K562 (cell line): Measurements from ENCODE around the gene PHF1. TPM values are rescaled to one million over a fixed set of nuclear protein-coding genes. Genes with fewer than 3 reads are reported as not detected.
A peak's percentile ranks its signal among the peaks of the same experiment; 100 is the strongest.

Experiments
- CREB1 ChIP-seq, 2 experiments: sonication (generic) in 1 of 2; formaldehyde crosslinking in 1 of 2; IDR thresholded peaks; 2 replicates each; pipeline versions ENCODE4 v1.6.1 to v1.8.0; 2012 to 2022; ENCODE audit warnings: inconsistent platforms in 1 of 2, mild to moderate bottlenecking in 1 of 2, missing genetic modification reagents in 1 of 2, moderate library complexity in 1 of 2
- E2F3 ChIP-seq: fragments of 250-450 bp; sonication (Bioruptor Pico); IDR thresholded peaks from 2 replicates; pipeline ENCODE4 v1.4.0; 2020; ENCODE audit warnings: mild to moderate bottlenecking
- EZH2 ChIP-seq: IDR thresholded peaks from 2 replicates; pipeline ENCODE4 v1.6.1; 2012; ENCODE audit warnings: low read depth, mild to moderate bottlenecking, inconsistent platforms, low read length, borderline replicate concordance
- ILK ChIP-seq: fragments of 450-650 bp; IDR thresholded peaks from 2 replicates; pipeline ENCODE4 v1.6.1; 2016; ENCODE audit warnings: missing genetic modification characterization, low read depth, mild to moderate bottlenecking, missing compliant biosample characterization, moderate library complexity, borderline replicate concordance
- POLR2H ChIP-seq: IDR thresholded peaks from 2 replicates; pipeline ENCODE4 v1.6.1; 2016; ENCODE audit warnings: missing genetic modification characterization, low read depth, mild to moderate bottlenecking, control low read depth, missing compliant biosample characterization, moderate library complexity
- POLR3G ChIP-seq: IDR thresholded peaks from 2 replicates; pipeline ENCODE4 v1.6.1; 2011; ENCODE audit not compliant: insufficient read length, insufficient replicate concordance; ENCODE audit errors: extremely low read depth
- RNF2 ChIP-seq: sonication (generic); IDR thresholded peaks from 2 replicates; pipeline ENCODE4 v1.6.1; 2016
- SLC30A9 ChIP-seq: fragments of 250-450 bp; sonication (Bioruptor Pico); IDR thresholded peaks from 2 replicates; pipeline ENCODE4 v1.8.0; 2022; ENCODE audit warnings: mild to moderate bottlenecking, moderate library complexity
- SRF ChIP-seq, 2 experiments: fragments of 250-450, 450-650 bp in 1 of 2; sonication (Bioruptor Pico) in 1 of 2; sonication (generic) in 1 of 2; formaldehyde crosslinking; IDR thresholded peaks; 2 replicates each; pipeline versions ENCODE4 v1.5.0 to v1.5.1; 2020 to 2022; ENCODE audit warnings: mild to moderate bottlenecking in 1 of 2, missing genetic modification reagents in 1 of 2
- SRSF7 ChIP-seq: fragments of 200-400 bp; formaldehyde crosslinking; optimal IDR thresholded peaks from 2 replicates; pipeline ENCODE3; 2017; ENCODE audit warnings: mild to moderate bottlenecking, low read depth, low read length
- YBX1 ChIP-seq: fragments of 450-650 bp; IDR thresholded peaks from 2 replicates; pipeline ENCODE4 v1.7.1; 2016; ENCODE audit warnings: mild to moderate bottlenecking
- ZNF184 ChIP-seq: sonication (generic); formaldehyde crosslinking; IDR thresholded peaks from 2 replicates; pipeline ENCODE4 v1.5.0; 2020; ENCODE audit warnings: missing genetic modification reagents
- polyA plus RNA-seq, 8 experiments: library from polyadenylated mRNA; depleted of rRNA in 4 of 8; stranded (reverse) in 5 of 8; unstranded in 3 of 8; fragments of >200 nt; fragmentation: Nextera tagmentation in 2 of 8; fragmentation: Illumina TruSeq in 1 of 8; extraction: Ambion mirVana in 2 of 8; extraction: Trizol in 1 of 8; gene quantifications; 2 replicates each; pipeline versions ENCODE4 v1.2.1 to v1.2.3, GENCODE V29; 2011 to 2014; ENCODE audit warnings: inconsistent platforms in 1 of 8, missing spikeins in 1 of 8
- total RNA-seq, 7 experiments: library from RNA; depleted of rRNA in 6 of 7; stranded (reverse); fragments of >200 nt in 6 of 7; fragmentation: Illumina TruSeq in 2 of 7; extraction: Trizol in 2 of 7; gene quantifications; 2 replicates each; pipeline versions ENCODE4 v1.2.1 to v1.2.3, GENCODE V29; 2011 to 2021; ENCODE audit warnings: low replicate concordance in 1 of 7
- TF ChIP-seq, protein P1 (sequence below): sonication (generic); formaldehyde crosslinking; IDR thresholded peaks from 2 replicates; pipeline ENCODE4 v1.8.0; 2022; ENCODE audit warnings: mild to moderate bottlenecking, missing genetic modification reagents
- TF ChIP-seq, protein P2 (sequence below): fragments of 150-350 bp; conservative IDR thresholded peaks from 2 replicates; pipeline ENCODE4 v1.6.1; 2014; ENCODE audit warnings: low read length
- TF ChIP-seq, protein P3 (sequence below), 2 experiments: fragments of 150-350 bp in 1 of 2; IDR thresholded peaks; 2 replicates each; pipeline ENCODE4 v1.6.1; 2012 to 2016; ENCODE audit warnings: low read depth in 2 of 2, low read length in 2 of 2, mild to moderate bottlenecking in 1 of 2, moderate library complexity in 1 of 2

PHF1 gene
- total and polyA plus RNA-seq, 9 of the 15 experiments (the other 6 are each of a cell fraction or from before 2014, with no cell fraction given): 3.7 to 64.2 (median 33.7) TPM

DNA sequence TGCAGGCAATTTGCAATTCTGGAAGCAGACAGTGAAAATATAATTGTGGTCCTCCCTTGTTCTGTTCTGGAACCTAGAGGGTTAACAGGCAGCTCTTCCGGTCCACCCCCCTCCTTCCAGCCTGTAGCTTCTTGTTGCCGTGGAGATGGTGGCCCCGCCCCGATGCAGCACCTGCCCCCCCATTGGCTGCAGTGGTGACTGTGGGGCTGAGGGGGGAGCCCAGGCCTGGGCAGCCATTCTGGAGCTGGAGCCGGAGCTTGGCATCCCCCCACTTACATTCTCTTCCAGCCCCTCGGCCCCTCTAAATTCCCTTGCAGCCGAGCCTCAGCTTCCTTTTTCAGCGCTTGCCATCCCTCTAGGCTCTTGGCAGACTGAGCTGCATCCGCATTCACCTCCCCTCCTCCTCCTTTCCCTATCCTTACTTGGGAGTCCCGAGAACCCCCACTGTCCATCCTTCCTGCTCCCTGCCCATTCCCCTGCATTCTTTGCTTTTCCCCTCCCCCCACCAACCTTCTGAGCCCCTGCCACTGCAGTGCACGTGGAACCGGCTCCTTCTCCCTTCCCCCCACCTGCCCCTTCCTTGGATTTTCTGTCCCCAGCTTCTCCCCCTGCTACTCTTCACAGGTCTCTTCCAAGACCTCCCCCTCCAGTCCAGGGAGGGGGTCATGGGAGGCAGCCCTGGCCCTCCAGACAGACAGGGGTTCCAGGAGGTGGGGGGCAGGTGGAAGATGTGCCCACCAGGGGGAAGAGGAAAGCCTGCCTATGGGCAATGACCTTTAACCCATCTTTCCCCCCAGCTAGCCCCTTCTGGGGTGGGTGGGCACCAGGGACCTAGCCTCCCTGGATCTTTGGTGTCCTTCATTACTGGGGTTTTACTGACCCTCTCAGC lies 20.4 kb downstream of the PHF1 start (continued):
- TF ChIP-seq, protein P1, sequence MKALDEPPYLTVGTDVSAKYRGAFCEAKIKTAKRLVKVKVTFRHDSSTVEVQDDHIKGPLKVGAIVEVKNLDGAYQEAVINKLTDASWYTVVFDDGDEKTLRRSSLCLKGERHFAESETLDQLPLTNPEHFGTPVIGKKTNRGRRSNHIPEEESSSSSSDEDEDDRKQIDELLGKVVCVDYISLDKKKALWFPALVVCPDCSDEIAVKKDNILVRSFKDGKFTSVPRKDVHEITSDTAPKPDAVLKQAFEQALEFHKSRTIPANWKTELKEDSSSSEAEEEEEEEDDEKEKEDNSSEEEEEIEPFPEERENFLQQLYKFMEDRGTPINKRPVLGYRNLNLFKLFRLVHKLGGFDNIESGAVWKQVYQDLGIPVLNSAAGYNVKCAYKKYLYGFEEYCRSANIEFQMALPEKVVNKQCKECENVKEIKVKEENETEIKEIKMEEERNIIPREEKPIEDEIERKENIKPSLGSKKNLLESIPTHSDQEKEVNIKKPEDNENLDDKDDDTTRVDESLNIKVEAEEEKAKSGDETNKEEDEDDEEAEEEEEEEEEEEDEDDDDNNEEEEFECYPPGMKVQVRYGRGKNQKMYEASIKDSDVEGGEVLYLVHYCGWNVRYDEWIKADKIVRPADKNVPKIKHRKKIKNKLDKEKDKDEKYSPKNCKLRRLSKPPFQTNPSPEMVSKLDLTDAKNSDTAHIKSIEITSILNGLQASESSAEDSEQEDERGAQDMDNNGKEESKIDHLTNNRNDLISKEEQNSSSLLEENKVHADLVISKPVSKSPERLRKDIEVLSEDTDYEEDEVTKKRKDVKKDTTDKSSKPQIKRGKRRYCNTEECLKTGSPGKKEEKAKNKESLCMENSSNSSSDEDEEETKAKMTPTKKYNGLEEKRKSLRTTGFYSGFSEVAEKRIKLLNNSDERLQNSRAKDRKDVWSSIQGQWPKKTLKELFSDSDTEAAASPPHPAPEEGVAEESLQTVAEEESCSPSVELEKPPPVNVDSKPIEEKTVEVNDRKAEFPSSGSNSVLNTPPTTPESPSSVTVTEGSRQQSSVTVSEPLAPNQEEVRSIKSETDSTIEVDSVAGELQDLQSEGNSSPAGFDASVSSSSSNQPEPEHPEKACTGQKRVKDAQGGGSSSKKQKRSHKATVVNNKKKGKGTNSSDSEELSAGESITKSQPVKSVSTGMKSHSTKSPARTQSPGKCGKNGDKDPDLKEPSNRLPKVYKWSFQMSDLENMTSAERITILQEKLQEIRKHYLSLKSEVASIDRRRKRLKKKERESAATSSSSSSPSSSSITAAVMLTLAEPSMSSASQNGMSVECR (CRISPR knock-in tag): peak; percentile 38; the same call in 1 of the 2 replicates
- TF ChIP-seq RNF2: 0 out of 2 replicates have a peak, but pooled peaks have one; percentile 22
- no peak for TF ChIP-seq YBX1
- TF ChIP-seq, protein P2, sequence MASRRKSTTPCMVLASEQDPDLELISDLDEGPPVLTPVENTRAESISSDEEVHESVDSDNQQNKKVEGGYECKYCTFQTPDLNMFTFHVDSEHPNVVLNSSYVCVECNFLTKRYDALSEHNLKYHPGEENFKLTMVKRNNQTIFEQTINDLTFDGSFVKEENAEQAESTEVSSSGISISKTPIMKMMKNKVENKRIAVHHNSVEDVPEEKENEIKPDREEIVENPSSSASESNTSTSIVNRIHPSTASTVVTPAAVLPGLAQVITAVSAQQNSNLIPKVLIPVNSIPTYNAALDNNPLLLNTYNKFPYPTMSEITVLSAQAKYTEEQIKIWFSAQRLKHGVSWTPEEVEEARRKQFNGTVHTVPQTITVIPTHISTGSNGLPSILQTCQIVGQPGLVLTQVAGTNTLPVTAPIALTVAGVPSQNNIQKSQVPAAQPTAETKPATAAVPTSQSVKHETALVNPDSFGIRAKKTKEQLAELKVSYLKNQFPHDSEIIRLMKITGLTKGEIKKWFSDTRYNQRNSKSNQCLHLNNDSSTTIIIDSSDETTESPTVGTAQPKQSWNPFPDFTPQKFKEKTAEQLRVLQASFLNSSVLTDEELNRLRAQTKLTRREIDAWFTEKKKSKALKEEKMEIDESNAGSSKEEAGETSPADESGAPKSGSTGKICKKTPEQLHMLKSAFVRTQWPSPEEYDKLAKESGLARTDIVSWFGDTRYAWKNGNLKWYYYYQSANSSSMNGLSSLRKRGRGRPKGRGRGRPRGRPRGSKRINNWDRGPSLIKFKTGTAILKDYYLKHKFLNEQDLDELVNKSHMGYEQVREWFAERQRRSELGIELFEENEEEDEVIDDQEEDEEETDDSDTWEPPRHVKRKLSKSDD: no peak
- no peak for TF ChIP-seq ZNF184 (CRISPR knock-in tag)
- no peak for TF ChIP-seq POLR3G
- TF ChIP-seq, protein P3, sequence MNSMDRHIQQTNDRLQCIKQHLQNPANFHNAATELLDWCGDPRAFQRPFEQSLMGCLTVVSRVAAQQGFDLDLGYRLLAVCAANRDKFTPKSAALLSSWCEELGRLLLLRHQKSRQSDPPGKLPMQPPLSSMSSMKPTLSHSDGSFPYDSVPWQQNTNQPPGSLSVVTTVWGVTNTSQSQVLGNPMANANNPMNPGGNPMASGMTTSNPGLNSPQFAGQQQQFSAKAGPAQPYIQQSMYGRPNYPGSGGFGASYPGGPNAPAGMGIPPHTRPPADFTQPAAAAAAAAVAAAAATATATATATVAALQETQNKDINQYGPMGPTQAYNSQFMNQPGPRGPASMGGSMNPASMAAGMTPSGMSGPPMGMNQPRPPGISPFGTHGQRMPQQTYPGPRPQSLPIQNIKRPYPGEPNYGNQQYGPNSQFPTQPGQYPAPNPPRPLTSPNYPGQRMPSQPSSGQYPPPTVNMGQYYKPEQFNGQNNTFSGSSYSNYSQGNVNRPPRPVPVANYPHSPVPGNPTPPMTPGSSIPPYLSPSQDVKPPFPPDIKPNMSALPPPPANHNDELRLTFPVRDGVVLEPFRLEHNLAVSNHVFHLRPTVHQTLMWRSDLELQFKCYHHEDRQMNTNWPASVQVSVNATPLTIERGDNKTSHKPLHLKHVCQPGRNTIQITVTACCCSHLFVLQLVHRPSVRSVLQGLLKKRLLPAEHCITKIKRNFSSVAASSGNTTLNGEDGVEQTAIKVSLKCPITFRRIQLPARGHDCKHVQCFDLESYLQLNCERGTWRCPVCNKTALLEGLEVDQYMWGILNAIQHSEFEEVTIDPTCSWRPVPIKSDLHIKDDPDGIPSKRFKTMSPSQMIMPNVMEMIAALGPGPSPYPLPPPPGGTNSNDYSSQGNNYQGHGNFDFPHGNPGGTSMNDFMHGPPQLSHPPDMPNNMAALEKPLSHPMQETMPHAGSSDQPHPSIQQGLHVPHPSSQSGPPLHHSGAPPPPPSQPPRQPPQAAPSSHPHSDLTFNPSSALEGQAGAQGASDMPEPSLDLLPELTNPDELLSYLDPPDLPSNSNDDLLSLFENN (IDR thresholded peaks at IDR 0.05; ENCODE audit: low read depth in 2 of 2, low read length in 2 of 2): no peak
- no peak for TF ChIP-seq SRSF7
- no peak for TF ChIP-seq CREB1 (IDR thresholded peaks at IDR 0.05)
- TF ChIP-seq CREB1 (CRISPR knock-in tag; IDR thresholded peaks at IDR 0.05): no peak
- no peak for TF ChIP-seq E2F3 (CRISPR knock-in tag)
- TF ChIP-seq SRF (CRISPR knock-in tag; IDR thresholded peaks at IDR 0.05): no peak
- no peak for TF ChIP-seq EZH2
- TF ChIP-seq SLC30A9 (CRISPR knock-in tag): no peak
- no peak for TF ChIP-seq ILK (tag)
- no peak for TF ChIP-seq POLR2H (tag)
